Adrenal gland (tissue), 5 donors: Measurements from ENCODE around the gene ZNF621.

ENCODE experiments used
- POLR2A ChIP-seq, 2 donors: fragments of 450-650 bp; IDR thresholded peaks; one replicate each; pipeline ENCODE4 v1.6.1; 2017; ENCODE audit warnings: antibody characterized with exemption in 2 of 2, mild to moderate bottlenecking in 2 of 2, moderate library complexity in 1 of 2
- TF ChIP-seq, protein P1 (sequence below), 6 experiments: fragments of 450-650 bp in 4 of 6; fragments of 200-600 bp in 2 of 6; sonication (generic) in 1 of 6; IDR thresholded peaks; 1 replicate in 5 of 6; 2 replicates in 1 of 6; pipeline versions ENCODE4 v1.5.1 to v1.8.0; 2016 to 2021; ENCODE audit warnings: antibody characterized with exemption in 6 of 6, mild to moderate bottlenecking in 2 of 6, moderate library complexity in 1 of 6
- donor health status: DM: no; HTN: no; CAD: no.

DNA sequence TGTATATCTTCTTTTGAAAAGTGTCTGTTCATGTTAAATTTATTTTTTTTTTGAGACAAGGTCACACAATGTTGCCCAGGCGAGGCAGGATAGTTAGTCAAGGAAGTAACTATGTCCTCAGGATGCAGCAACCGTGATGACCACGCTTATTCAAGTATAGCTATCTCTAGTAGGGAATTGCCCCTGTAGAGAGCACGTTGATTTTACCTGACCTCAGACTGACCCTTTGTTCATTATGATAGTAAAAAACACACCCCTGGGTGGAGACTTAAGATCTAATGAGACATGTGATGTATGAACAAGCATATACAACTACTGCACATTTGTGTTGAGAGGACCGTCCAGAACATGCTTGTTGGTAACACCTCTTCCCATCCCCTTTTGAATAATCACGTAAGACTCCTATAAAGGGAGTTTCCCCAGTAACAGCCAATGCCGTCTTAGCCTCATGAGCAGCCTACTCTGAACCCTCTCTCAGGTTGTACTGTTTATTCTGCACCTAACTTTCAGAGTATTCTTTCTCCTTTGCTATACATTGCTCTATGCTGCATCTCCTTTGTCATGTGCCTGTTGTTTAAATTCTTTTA is 32.9 kb downstream of the ZNF621 start:
- no peak for TF ChIP-seq POLR2A (IDR thresholded peaks at IDR 0.05)
- TF ChIP-seq, protein P1, sequence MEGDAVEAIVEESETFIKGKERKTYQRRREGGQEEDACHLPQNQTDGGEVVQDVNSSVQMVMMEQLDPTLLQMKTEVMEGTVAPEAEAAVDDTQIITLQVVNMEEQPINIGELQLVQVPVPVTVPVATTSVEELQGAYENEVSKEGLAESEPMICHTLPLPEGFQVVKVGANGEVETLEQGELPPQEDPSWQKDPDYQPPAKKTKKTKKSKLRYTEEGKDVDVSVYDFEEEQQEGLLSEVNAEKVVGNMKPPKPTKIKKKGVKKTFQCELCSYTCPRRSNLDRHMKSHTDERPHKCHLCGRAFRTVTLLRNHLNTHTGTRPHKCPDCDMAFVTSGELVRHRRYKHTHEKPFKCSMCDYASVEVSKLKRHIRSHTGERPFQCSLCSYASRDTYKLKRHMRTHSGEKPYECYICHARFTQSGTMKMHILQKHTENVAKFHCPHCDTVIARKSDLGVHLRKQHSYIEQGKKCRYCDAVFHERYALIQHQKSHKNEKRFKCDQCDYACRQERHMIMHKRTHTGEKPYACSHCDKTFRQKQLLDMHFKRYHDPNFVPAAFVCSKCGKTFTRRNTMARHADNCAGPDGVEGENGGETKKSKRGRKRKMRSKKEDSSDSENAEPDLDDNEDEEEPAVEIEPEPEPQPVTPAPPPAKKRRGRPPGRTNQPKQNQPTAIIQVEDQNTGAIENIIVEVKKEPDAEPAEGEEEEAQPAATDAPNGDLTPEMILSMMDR (IDR thresholded peaks at IDR 0.05): no peak
